OCI-LY1 (cell line): ENCODE measurements around the gene SLC19A1.
"Not testable (repeated sequence)": the region's sequence is repeated elsewhere in the genome, so short reads cannot be mapped to it uniquely, and the experiment has no call there.

Experiments used
- H2AFZ ChIP-seq: fragments of 200-600 bp; sonication (generic), shearing (Covaris generic); 2 replicates; pipeline ENCODE4 v1.6.0; 2014; ENCODE audit warnings: antibody characterized with exemption, mild to moderate bottlenecking, low read length
- H3F3A ChIP-seq: fragments of 200-600 bp; sonication (generic), shearing (Covaris generic); 2 replicates; pipeline ENCODE4 v1.6.0; 2014; ENCODE audit warnings: mild to moderate bottlenecking, antibody characterized with exemption, low read length, moderate library complexity; ENCODE audit not compliant: insufficient read depth
- H3K27ac ChIP-seq: fragments of 200-600 bp; sonication (generic); 2 replicates; pipeline ENCODE4 v1.5.1; 2014; ENCODE audit warnings: low read length, mixed run types, mild to moderate bottlenecking, low read depth; ENCODE audit not compliant: poor library complexity, severe bottlenecking
- H3K27me3 ChIP-seq: fragments of 200-600 bp; sonication (generic); 2 replicates; pipeline ENCODE4 v1.6.0; 2014; ENCODE audit warnings: antibody characterized with exemption, mild to moderate bottlenecking, low read length, moderate library complexity; ENCODE audit not compliant: insufficient read depth
- H3K36me3 ChIP-seq: fragments of 200-600 bp; sonication (generic); 2 replicates; pipeline ENCODE4 v1.6.1; 2014; ENCODE audit warnings: mild to moderate bottlenecking, antibody characterized with exemption, low read length, moderate library complexity, mixed read lengths; ENCODE audit not compliant: insufficient read depth
- H3K4me1 ChIP-seq: fragments of 200-600 bp; sonication (generic); 2 replicates; pipeline ENCODE4 v1.5.1; 2014; ENCODE audit warnings: mild to moderate bottlenecking, low read length, moderate library complexity; ENCODE audit not compliant: insufficient read depth, severe bottlenecking
- H3K4me2 ChIP-seq: fragments of 200-600 bp; sonication (generic), shearing (Covaris generic); 2 replicates; pipeline ENCODE4 v1.6.1; 2014; ENCODE audit warnings: low read length
- H3K4me3 ChIP-seq: fragments of 200-600 bp; sonication (generic); 2 replicates; pipeline ENCODE4 v1.5.1; 2014; ENCODE audit warnings: low read length, low read depth, mild to moderate bottlenecking, mixed read lengths; ENCODE audit not compliant: poor library complexity, severe bottlenecking
- H3K79me2 ChIP-seq: fragments of 200-600 bp; shearing (Covaris generic); 2 replicates; pipeline ENCODE4 v1.6.1; 2016; ENCODE audit warnings: mixed run types, low read length, mixed read lengths; ENCODE audit not compliant: insufficient read depth
- H3K9ac ChIP-seq: fragments of 200-600 bp; sonication (generic), shearing (Covaris generic); 2 replicates; pipeline ENCODE4 v1.6.1; 2014; ENCODE audit warnings: mild to moderate bottlenecking, low read length, mixed read lengths
- H3K9me2 ChIP-seq: fragments of 200-600 bp; sonication (generic), shearing (Covaris generic); 2 replicates; pipeline ENCODE4 v1.6.1; 2014; ENCODE audit warnings: low read depth, mild to moderate bottlenecking, low read length, mixed read lengths
- H3K9me3 ChIP-seq: fragments of 200-600 bp; shearing (Covaris generic); 2 replicates; pipeline ENCODE4 v1.6.1; 2014; ENCODE audit warnings: low read length, mixed read lengths
- H4K20me1 ChIP-seq: fragments of 200-600 bp; sonication (generic), shearing (Covaris generic); 2 replicates; pipeline ENCODE4 v1.6.0; 2016; ENCODE audit warnings: mild to moderate bottlenecking, low read length; ENCODE audit not compliant: insufficient read depth
- CTCF ChIP-seq: fragments of 200-600 bp; sonication (generic), shearing (Covaris generic); IDR thresholded peaks from 2 replicates; pipeline ENCODE4 v1.5.1; 2017; ENCODE audit warnings: mild to moderate bottlenecking, antibody characterized with exemption, low read length, moderate library complexity, mixed read lengths
- EZH2 ChIP-seq: fragments of 200-600 bp; sonication (generic), shearing (Covaris generic); IDR thresholded peaks from 2 replicates; pipeline ENCODE4 v1.8.0; 2017; ENCODE audit warnings: borderline replicate concordance, mixed run types, mild to moderate bottlenecking, antibody characterized with exemption, low read length, moderate library complexity, mixed read lengths

SLC19A1 gene

GRCh38 chr21:45570826-45571601 lies 28.8 kb upstream of the SLC19A1 start:
- Histone ChIP-seq H3K9me3 (no peaks in the 10 kb centered on the region), H3F3A (no peaks in the 10 kb centered on the region), H3K9me2 (no peaks in the 10 kb centered on the region), H3K4me2 (no peak overlapping the region), H3K36me3 (no peaks in the 10 kb centered on the region), H3K9ac (no peak overlapping the region), H3K4me3 (no peak overlapping the region), H3K27ac (no peak overlapping the region), H3K4me1 (no peaks in the 10 kb centered on the region), H3K79me2 (no peaks in the 10 kb centered on the region), H4K20me1 (no peaks in the 10 kb centered on the region), H3K27me3 (no peaks in the 10 kb centered on the region), H2AFZ (no peak overlapping the region)
- TF ChIP-seq EZH2 = no peak
- TF ChIP-seq CTCF = no peak

- H3F3A ChIP-seq = no peaks in the 10 kb centered on the region
- no peaks in the 10 kb centered on the region for H3K9me2 ChIP-seq
- no peaks in the 10 kb centered on the region for H3K4me1 ChIP-seq
- H3K79me2 ChIP-seq = no peaks in the 10 kb centered on the region
- TF ChIP-seq EZH2 = no peak
- TF ChIP-seq CTCF = no peak
- no peaks in the 10 kb centered on the region for H3K9me3 ChIP-seq
- no peaks in the 10 kb centered on the region for H4K20me1 ChIP-seq
- H3K9ac ChIP-seq = no peak overlapping the region
- no peak overlapping the region for H3K4me3 ChIP-seq
- no peak overlapping the region for H3K27ac ChIP-seq
- no peak overlapping the region for H2AFZ ChIP-seq
- no peak overlapping the region for H3K4me2 ChIP-seq
- H3K27me3 ChIP-seq = no peaks in the 10 kb centered on the region
- no peaks in the 10 kb centered on the region for H3K36me3 ChIP-seq
These were observed 27.8 kb upstream of the SLC19A1 start for GRCh38 chr21:45570071-45570470.

GRCh38 chr21:45568383-45568782 lies 26.1 kb upstream of the SLC19A1 start:
- H3K4me2 ChIP-seq = no peak overlapping the region
- H3K4me3 ChIP-seq = no peak overlapping the region
- H3K9ac ChIP-seq = no peak overlapping the region
- H3K4me1 ChIP-seq = no peaks in the 10 kb centered on the region
- H3K9me2 ChIP-seq = no peaks in the 10 kb centered on the region
- H3K79me2 ChIP-seq = no peaks in the 10 kb centered on the region
- H2AFZ ChIP-seq = no peak overlapping the region
- no peaks in the 10 kb centered on the region for H3F3A ChIP-seq
- H3K9me3 ChIP-seq = peaks cover 3% of the 10 kb centered on the region; the same call in 1 of the 2 replicates
- H3K36me3 ChIP-seq = no peaks in the 10 kb centered on the region
- H3K27me3 ChIP-seq = no peaks in the 10 kb centered on the region
- TF ChIP-seq EZH2 (no peak), CTCF (no peak)
- no peak overlapping the region for H3K27ac ChIP-seq
- no peaks in the 10 kb centered on the region for H4K20me1 ChIP-seq

GRCh38 chr21:45564137-45564536 lies 21.9 kb upstream of the SLC19A1 start:
- not testable (repeated sequence) for H4K20me1 ChIP-seq, H3K9me2 ChIP-seq, H3K4me3 ChIP-seq, H3K9ac ChIP-seq, H3K9me3 ChIP-seq, H3F3A ChIP-seq, H2AFZ ChIP-seq, H3K4me2 ChIP-seq, H3K36me3 ChIP-seq, H3K79me2 ChIP-seq, H3K4me1 ChIP-seq, H3K27ac ChIP-seq, H3K27me3 ChIP-seq
